Measurements from ENCODE around the gene HIPK2. TPM values are rescaled to one million over a fixed set of nuclear protein-coding genes. Genes with fewer than 3 reads are reported as not detected.

Gene HIPK2
- polyA plus RNA-seq, 1 donor: 9.6 TPM

- DNase-seq (ENCODE audit: low read depth): peak; percentile 80
Measured at GRCh38 chr7:139538881-139539635, 238.7 kb downstream of the HIPK2 start.

- DNase-seq (ENCODE audit: low read depth): no peak
Measured at GRCh38 chr7:139536152-139536551, 241.6 kb downstream of the HIPK2 start.

- DNase-seq (ENCODE audit: low read depth): no peak
Measured at GRCh38 chr7:139534966-139535651, 242.7 kb downstream of the HIPK2 start.

- no peak for DNase-seq (ENCODE audit: low read depth)
Measured at GRCh38 chr7:139534096-139534495, 243.7 kb downstream of the HIPK2 start.

- DNase-seq (ENCODE audit: low read depth): no peak
Measured at GRCh38 chr7:139532636-139533155, 245.1 kb downstream of the HIPK2 start.

GRCh38 chr7:139531094-139531493, 246.7 kb downstream of the HIPK2 start:
- no peak for DNase-seq (ENCODE audit: low read depth)

- no peak for DNase-seq (ENCODE audit: low read depth)
Measured at GRCh38 chr7:139526578-139527544, 250.9 kb downstream of the HIPK2 start.

GRCh38 chr7:139525750-139526149, 252.0 kb downstream of the HIPK2 start:
- no peak for DNase-seq (ENCODE audit: low read depth)

GRCh38 chr7:139525239-139525638, 252.6 kb downstream of the HIPK2 start:
- DNase-seq (ENCODE audit: low read depth): no peak

- DNase-seq (ENCODE audit: low read depth): no peak
Measured at GRCh38 chr7:139523968-139524815, 253.6 kb downstream of the HIPK2 start.

- DNase-seq (ENCODE audit: low read depth): no peak
Measured at GRCh38 chr7:139523199-139523941, 254.4 kb downstream of the HIPK2 start, which contains the start of gene CLEC2L. Gene CLEC2L (plus strand): TSS chr7:139523685. CDS start chr7:139523928, 243 bp downstream.

GRCh38 chr7:139522830-139523198, 255.0 kb downstream of the HIPK2 start:
- no peak for DNase-seq (ENCODE audit: low read depth)

- no peak for DNase-seq (ENCODE audit: low read depth)
Measured at GRCh38 chr7:139521439-139521838, 256.4 kb downstream of the HIPK2 start.

GRCh38 chr7:139515266-139515665, 262.5 kb downstream of the HIPK2 start:
- no peak for DNase-seq (ENCODE audit: low read depth)

Other genes starting within 250 kb of the HIPK2 start
- 2.8 TPM for gene TBXAS1, start 51.3 kb upstream of the HIPK2 start, polyA plus RNA-seq (ENCODE audit: insufficient read length)